PC-3 (cell line): ENCODE data around the gene ADAMTS16. TPM values are rescaled to one million over a fixed set of nuclear protein-coding genes. Genes with fewer than 3 reads are reported as not detected.

Source experiments
- ATAC-seq: fragments of 200-7000 bp; cut with Tn5 transposase; 2 replicates; pipeline ENCODE4 v1.9.1; 2020; ENCODE audit warnings: mild to moderate bottlenecking, moderate library complexity
- BruUV-seq: library from RNA; stranded (reverse); fragments of 400-500 nt; replicated peaks from 2 replicates; lab custom pipeline; 2021; lab: Mats Ljungman, UMichigan
- CTCF ChIA-PET: fragments of 300-600 bp; sonication (Branson Sonifier 250); formaldehyde crosslinking; loops from one replicate; lab custom pipeline; 2022; ENCODE audit warnings: antibody characterized with exemption; lab: Charles Lee
- POLR2A ChIA-PET: fragments of 300-600 bp; sonication (Branson Sonifier 250); formaldehyde crosslinking; loops from one replicate; lab custom pipeline; 2022; ENCODE audit warnings: antibody characterized with exemption; ENCODE audit not compliant: unreplicated experiment; lab: Charles Lee
- DNase-seq: peaks from one replicate; pipeline ENCODE4 v3.0.0-alpha.2; 2015
- H2AFZ ChIP-seq: fragments of 300-600 bp; sonication (generic); 2 replicates; pipeline ENCODE4 v1.6.0; 2016; ENCODE audit warnings: antibody characterized with exemption, low read length
- H3F3A ChIP-seq: fragments of 300-600 bp; sonication (generic); one replicate; pipeline ENCODE4 v1.6.0; 2017; ENCODE audit warnings: antibody characterized with exemption, low read length, control low read depth, mild to moderate bottlenecking; ENCODE audit not compliant: unreplicated experiment
- H3K27ac ChIP-seq: fragments of 300-600 bp; sonication (generic); 2 replicates; pipeline ENCODE4 v1.5.1; 2016; ENCODE audit warnings: mild to moderate bottlenecking, low read length
- H3K27me3 ChIP-seq: fragments of 300-600 bp; sonication (generic); 2 replicates; pipeline ENCODE4 v1.6.1; 2016; ENCODE audit warnings: low read length, mixed read lengths
- H3K36me3 ChIP-seq: fragments of 300-600 bp; sonication (generic); 2 replicates; pipeline ENCODE4 v1.6.1; 2016; ENCODE audit warnings: low read depth, mixed run types, low read length, mixed read lengths
- H3K4me1 ChIP-seq: fragments of 300-600 bp; sonication (generic); 2 replicates; pipeline ENCODE4 v1.5.1; 2016; ENCODE audit warnings: low read length; ENCODE audit not compliant: insufficient read depth
- H3K4me2 ChIP-seq: fragments of 300-600 bp; sonication (generic); 2 replicates; pipeline ENCODE4 v1.6.0; 2016; ENCODE audit warnings: low read length
- H3K4me3 ChIP-seq: fragments of 300-600 bp; sonication (generic); 2 replicates; pipeline ENCODE4 v1.5.1; 2016; ENCODE audit warnings: mild to moderate bottlenecking, low read length, mixed read lengths
- H3K79me2 ChIP-seq: fragments of 300-600 bp; sonication (generic); 2 replicates; pipeline ENCODE4 v1.6.1; 2017; ENCODE audit warnings: low read length, mixed read lengths
- H3K9ac ChIP-seq: fragments of 300-600 bp; sonication (generic); 2 replicates; pipeline ENCODE4 v1.6.0; 2016; ENCODE audit warnings: mild to moderate bottlenecking, low read length
- H3K9me2 ChIP-seq: fragments of 300-600 bp; sonication (generic); replicated peaks from 2 replicates; pipeline ENCODE4 v1.6.1; 2016; ENCODE audit warnings: mixed run types, low read length, mixed read lengths
- H3K9me3 ChIP-seq: fragments of 300-600 bp; sonication (generic); 2 replicates; pipeline ENCODE4 v1.6.1; 2016; ENCODE audit warnings: low read length, mixed read lengths
- H4K20me1 ChIP-seq: fragments of 300-600 bp; sonication (generic); 2 replicates; pipeline ENCODE4 v1.6.1; 2016; ENCODE audit warnings: low read length, mixed read lengths
- EZH2 ChIP-seq: fragments of 300-600 bp; sonication (generic); IDR thresholded peaks from one replicate; pipeline ENCODE4 v1.6.1; 2017; ENCODE audit warnings: antibody characterized with exemption, mild to moderate bottlenecking, low read length; ENCODE audit not compliant: unreplicated experiment
- EZH2phosphoT487 ChIP-seq: fragments of 300-600 bp; sonication (generic); IDR thresholded peaks from 2 replicates; pipeline ENCODE4 v1.6.1; 2018; ENCODE audit warnings: mild to moderate bottlenecking, antibody characterized with exemption, low read length, borderline replicate concordance
- intact Hi-C: fragments of 100-400 bp; cut with micrococcal nuclease; formaldehyde crosslinking; loops from 2 replicates; pipeline ENCODE4 v1.9.0; 2023
- total RNA-seq: library from RNA; depleted of rRNA; stranded (reverse); fragments of >200 nt; gene quantifications from 2 replicates; pipeline ENCODE4 v1.2.3, GENCODE V29; 2014
- TF ChIP-seq, protein P1 (sequence below): fragments of 300-600 bp; sonication (generic); conservative IDR thresholded peaks from 2 replicates; pipeline ENCODE4 v1.5.1; 2017; ENCODE audit warnings: antibody characterized with exemption, low read depth, mild to moderate bottlenecking, low read length

ADAMTS16 gene
- total RNA-seq, 1 experiment from 2014 or later = 1.7 TPM

DNA sequence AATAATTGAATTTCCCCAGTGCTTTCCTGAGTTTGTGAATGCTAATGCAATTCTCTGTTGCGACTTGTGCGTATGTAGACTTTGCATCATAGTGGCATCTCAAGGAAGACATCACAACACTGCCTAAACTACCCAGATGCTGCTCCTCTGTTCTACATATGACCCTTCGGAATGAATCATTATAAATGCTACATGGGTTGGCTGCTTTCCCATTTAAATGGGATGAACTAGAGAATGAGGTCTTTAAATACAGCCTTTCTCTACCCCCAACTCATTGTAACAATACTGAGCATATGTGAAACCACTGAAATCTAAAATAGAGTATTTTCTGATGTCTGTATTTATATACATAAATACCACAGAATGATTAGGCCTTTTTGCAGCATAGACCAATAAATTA lies 145.8 kb downstream of the ADAMTS16 start:
- Histone ChIP-seq H4K20me1 (no peaks in the 10 kb centered on the region), H3F3A (no peaks in the 10 kb centered on the region), H3K27me3 (no peaks in the 10 kb centered on the region), H3K27ac (no peak overlapping the region), H3K4me1 (peaks cover 37% of the 10 kb centered on the region), H3K4me2 (no peak overlapping the region), H3K9me2 (no peaks in the 10 kb centered on the region), H3K36me3 (no peaks in the 10 kb centered on the region), H3K4me3 (no peak overlapping the region), H3K9ac (no peak overlapping the region), H2AFZ (no peak overlapping the region), H3K9me3 (no peaks in the 10 kb centered on the region), H3K79me2 (no peaks in the 10 kb centered on the region)
- TF ChIP-seq, protein P1, sequence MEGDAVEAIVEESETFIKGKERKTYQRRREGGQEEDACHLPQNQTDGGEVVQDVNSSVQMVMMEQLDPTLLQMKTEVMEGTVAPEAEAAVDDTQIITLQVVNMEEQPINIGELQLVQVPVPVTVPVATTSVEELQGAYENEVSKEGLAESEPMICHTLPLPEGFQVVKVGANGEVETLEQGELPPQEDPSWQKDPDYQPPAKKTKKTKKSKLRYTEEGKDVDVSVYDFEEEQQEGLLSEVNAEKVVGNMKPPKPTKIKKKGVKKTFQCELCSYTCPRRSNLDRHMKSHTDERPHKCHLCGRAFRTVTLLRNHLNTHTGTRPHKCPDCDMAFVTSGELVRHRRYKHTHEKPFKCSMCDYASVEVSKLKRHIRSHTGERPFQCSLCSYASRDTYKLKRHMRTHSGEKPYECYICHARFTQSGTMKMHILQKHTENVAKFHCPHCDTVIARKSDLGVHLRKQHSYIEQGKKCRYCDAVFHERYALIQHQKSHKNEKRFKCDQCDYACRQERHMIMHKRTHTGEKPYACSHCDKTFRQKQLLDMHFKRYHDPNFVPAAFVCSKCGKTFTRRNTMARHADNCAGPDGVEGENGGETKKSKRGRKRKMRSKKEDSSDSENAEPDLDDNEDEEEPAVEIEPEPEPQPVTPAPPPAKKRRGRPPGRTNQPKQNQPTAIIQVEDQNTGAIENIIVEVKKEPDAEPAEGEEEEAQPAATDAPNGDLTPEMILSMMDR = no peak
- TF ChIP-seq EZH2 (no peak), EZH2phosphoT487 (no peak)
- no peak for DNase-seq
- CTCF ChIA-PET = no interaction called here
- no TSS peak for BruUV-seq
- ATAC-seq = no peak
- POLR2A ChIA-PET = no interaction called here
- intact Hi-C loops = no loop called here

DNA sequence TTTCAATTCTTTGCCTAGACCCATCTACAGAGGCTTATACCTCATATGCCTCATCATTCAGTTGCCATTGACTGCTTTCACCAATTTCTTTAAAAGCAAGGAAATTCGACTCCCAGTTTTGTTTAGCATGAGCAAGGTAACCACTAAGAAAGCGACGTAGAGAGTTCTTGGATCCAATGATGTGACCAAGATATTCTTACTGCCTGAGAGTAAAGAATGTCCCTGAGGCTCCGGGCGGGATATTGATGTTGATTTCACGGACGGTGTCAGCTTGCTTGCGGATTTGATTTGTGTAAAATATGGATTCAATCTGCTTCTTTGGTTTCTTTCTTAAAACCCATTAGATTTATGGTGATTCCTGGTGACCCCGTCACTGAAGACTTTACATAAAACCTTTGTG lies 147.3 kb downstream of the ADAMTS16 start:
- Histone ChIP-seq H2AFZ (peak overlapping the region; percentile 70), H3K79me2 (no peaks in the 10 kb centered on the region), H3K9ac (peak overlapping the region; percentile 58), H3K4me3 (no peak overlapping the region), H3K9me2 (no peaks in the 10 kb centered on the region), H3K4me2 (peak overlapping the region; percentile 71), H3K27me3 (no peaks in the 10 kb centered on the region), H3K4me1 (peaks cover 43% of the 10 kb centered on the region), H3K9me3 (no peaks in the 10 kb centered on the region), H3F3A (no peaks in the 10 kb centered on the region), H3K36me3 (no peaks in the 10 kb centered on the region), H3K27ac (peak overlapping the region; percentile 95), H4K20me1 (no peaks in the 10 kb centered on the region)
- BruUV-seq = no TSS peak
- TF ChIP-seq, protein P1 = no peak
- TF ChIP-seq EZH2phosphoT487 (no peak), EZH2 (no peak)
- ATAC-seq (no peak), DNase-seq (no peak)
- intact Hi-C loops = no loop called here
- CTCF ChIA-PET = no interaction called here
- POLR2A ChIA-PET = no interaction called here

DNA sequence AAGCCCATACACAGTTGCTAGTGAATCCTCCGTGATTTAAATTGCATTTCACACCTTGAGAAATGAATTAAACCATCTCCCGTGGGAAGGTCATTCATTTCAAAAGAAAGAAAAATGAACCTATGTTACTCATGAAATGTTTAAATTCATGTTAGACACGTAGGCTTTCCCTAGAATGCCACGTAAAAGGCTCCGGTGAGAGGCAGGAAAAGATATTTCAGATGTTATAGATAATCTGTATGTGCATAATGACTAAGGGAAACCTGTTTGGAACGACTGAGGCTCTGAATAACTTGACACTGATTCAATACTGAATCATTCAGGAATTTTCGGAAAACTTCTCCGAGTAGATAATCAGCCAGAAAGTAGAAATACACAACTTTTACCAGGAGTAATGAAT lies 148.1 kb downstream of the ADAMTS16 start:
- Histone ChIP-seq H3F3A (no peaks in the 10 kb centered on the region), H3K4me3 (peak overlapping the region; percentile 14; the same call in 1 of the 2 replicates), H3K27ac (peak overlapping the region; percentile 95), H3K9me3 (no peaks in the 10 kb centered on the region), H3K27me3 (no peaks in the 10 kb centered on the region), H3K4me2 (peak overlapping the region; percentile 71), H3K79me2 (no peaks in the 10 kb centered on the region), H4K20me1 (no peaks in the 10 kb centered on the region), H3K4me1 (peaks cover 43% of the 10 kb centered on the region), H3K9ac (peak overlapping the region; percentile 58), H2AFZ (peak overlapping the region; percentile 70), H3K36me3 (no peaks in the 10 kb centered on the region), H3K9me2 (no peaks in the 10 kb centered on the region)
- TF ChIP-seq, protein P1 = no peak
- no peak for TF ChIP-seq EZH2phosphoT487
- TF ChIP-seq EZH2 = no peak
- ATAC-seq (peak; percentile 93), DNase-seq (peak; percentile 95)
- BruUV-seq = no TSS peak
- ChIA-PET POLR2A (no interaction called here), CTCF (no interaction called here)
- intact Hi-C loops = loop anchor here (2.0 kb wide), 2 partner anchors 47 to 141 kb away; no protein-coding TSS in a partner anchor
